Measurements from ENCODE around the gene CCNJL.
"Not testable (repeated sequence)": the region's sequence is repeated elsewhere in the genome, so short reads cannot be mapped to it uniquely, and the experiment has no call there.

Gene CCNJL

GRCh38 chr5:160263326-160263855 lies 49.0 kb downstream of the CCNJL start:
- DNase-seq (ENCODE audit: low read depth in 3 of 3, low spot score in 1 of 3) = no peak

GRCh38 chr5:160262151-160263074 lies 50.0 kb downstream of the CCNJL start:
- DNase-seq (ENCODE audit: low read depth in 3 of 3, low spot score in 1 of 3) = no peak

GRCh38 chr5:160260881-160261815 lies 51.2 kb downstream of the CCNJL start:
- DNase-seq (ENCODE audit: low read depth in 3 of 3, low spot score in 1 of 3) = no peak

- no peak for DNase-seq (ENCODE audit: low read depth in 3 of 3, low spot score in 1 of 3)
Observed at GRCh38 chr5:160260006-160260775, 52.2 kb downstream of the CCNJL start.

- no peak for DNase-seq (ENCODE audit: low read depth in 3 of 3, low spot score in 1 of 3)
Observed at GRCh38 chr5:160259341-160259740, 53.0 kb downstream of the CCNJL start.

GRCh38 chr5:160254706-160255105 lies 57.7 kb downstream of the CCNJL start:
- no peak for DNase-seq (ENCODE audit: low read depth in 3 of 3, low spot score in 1 of 3)

- DNase-seq (ENCODE audit: low read depth in 3 of 3, low spot score in 1 of 3) = no peak
Observed at GRCh38 chr5:160253441-160253840, 58.9 kb downstream of the CCNJL start.

GRCh38 chr5:160252916-160253315 lies 59.4 kb downstream of the CCNJL start:
- DNase-seq (ENCODE audit: low read depth in 3 of 3, low spot score in 1 of 3) = no peak

- DNase-seq (ENCODE audit: low read depth in 3 of 3, low spot score in 1 of 3) = no peak
Observed at GRCh38 chr5:160251406-160252155, 60.8 kb downstream of the CCNJL start.

GRCh38 chr5:160250826-160251225 lies 61.5 kb downstream of the CCNJL start:
- no peak for DNase-seq (ENCODE audit: low read depth in 3 of 3, low spot score in 1 of 3)

GRCh38 chr5:160250226-160250625 lies 62.1 kb downstream of the CCNJL start:
- no peak for DNase-seq (ENCODE audit: low read depth in 3 of 3, low spot score in 1 of 3)

- DNase-seq (ENCODE audit: low read depth in 3 of 3, low spot score in 1 of 3) = not testable (repeated sequence)
Observed at GRCh38 chr5:160249570-160249969, 62.8 kb downstream of the CCNJL start.

GRCh38 chr5:160245506-160246086 lies 66.8 kb downstream of the CCNJL start:
- DNase-seq (ENCODE audit: low read depth in 3 of 3, low spot score in 1 of 3) = no peak

- DNase-seq (ENCODE audit: low read depth in 3 of 3, low spot score in 1 of 3) = no peak
Observed at GRCh38 chr5:160242145-160242544, 70.2 kb downstream of the CCNJL start.

GRCh38 chr5:160240350-160240749 lies 72.0 kb downstream of the CCNJL start:
- no peak for DNase-seq (ENCODE audit: low read depth in 3 of 3, low spot score in 1 of 3)

- DNase-seq (ENCODE audit: low read depth in 3 of 3, low spot score in 1 of 3) = no peak
Observed at GRCh38 chr5:160237571-160238093, 74.7 kb downstream of the CCNJL start.

GRCh38 chr5:160235731-160236130 lies 76.6 kb downstream of the CCNJL start:
- DNase-seq (ENCODE audit: low read depth in 3 of 3, low spot score in 1 of 3) = no peak

- DNase-seq (ENCODE audit: low read depth in 3 of 3, low spot score in 1 of 3) = no peak
Observed at GRCh38 chr5:160233215-160233614, 79.1 kb downstream of the CCNJL start.

GRCh38 chr5:160231783-160232342 lies 80.5 kb downstream of the CCNJL start:
- no peak for DNase-seq (ENCODE audit: low read depth in 3 of 3, low spot score in 1 of 3)

Measured in stimulated activated CD4-positive, alpha-beta T cell treated with anti-CD3 and anti-CD28 coated beads, TNF-alpha, amount 100 ng/mL, for 1 hour (primary cell).